Fibroblast of villous mesenchyme (primary cell): ENCODE data around the gene MAP3K8. TPM values are rescaled to one million over a fixed set of nuclear protein-coding genes. Genes with fewer than 3 reads are reported as not detected.

ENCODE experiments used
- DNase-seq: peaks from one replicate; pipeline ENCODE4 v3.0.0-alpha.2; 2010; ENCODE audit warnings: low read depth
- H3K4me3 ChIP-seq: 2 replicates; pipeline ENCODE4 v1.5.1; 2011; ENCODE audit warnings: low read depth, mild to moderate bottlenecking, low read length
- CTCF ChIP-seq: IDR thresholded peaks from 2 replicates; pipeline ENCODE4 v1.5.1; 2012; ENCODE audit warnings: low read depth, mild to moderate bottlenecking, low read length; ENCODE audit not compliant: insufficient read depth
- total RNA-seq: library from RNA; depleted of rRNA; stranded (reverse); fragments of >200 nt; gene quantifications from 2 replicates; pipeline ENCODE4 v1.2.3, GENCODE V29; 2012

Gene MAP3K8
- 14.2 and 31.1 TPM in 2 replicates for total RNA-seq

- DNase-seq: peak; percentile 92
- no peak for TF ChIP-seq CTCF
These were observed at the start of gene MAP3K8 for GRCh38 chr10:30433730-30434272. MAP3K8 (plus strand) TSS chr10:30434184; CDS start chr10:30438939, 4,755 bp downstream.

GRCh38 chr10:30384701-30385201, 49.2 kb upstream of the MAP3K8 start:
- DNase-seq: peak; percentile 46
- H3K4me3 ChIP-seq: no peak overlapping the region
- peak; percentile 56 for TF ChIP-seq CTCF

More at GRCh38 chr10:30433730-30434272, at the start of gene MAP3K8:
- H3K4me3 ChIP-seq: peak within 1 kb of the TSS; percentile 92

- no peak for DNase-seq
- no peak overlapping the region for H3K4me3 ChIP-seq
- TF ChIP-seq CTCF: no peak
These were observed 47.0 kb upstream of the MAP3K8 start for GRCh38 chr10:30386801-30387588.

GRCh38 chr10:30387646-30388243, 46.2 kb upstream of the MAP3K8 start:
- H3K4me3 ChIP-seq: no peak overlapping the region
- TF ChIP-seq CTCF: no peak
- DNase-seq: no peak

GRCh38 chr10:30389543-30389942, 44.4 kb upstream of the MAP3K8 start:
- DNase-seq: no peak
- no peak overlapping the region for H3K4me3 ChIP-seq
- TF ChIP-seq CTCF: no peak

GRCh38 chr10:30390207-30390606, 43.8 kb upstream of the MAP3K8 start:
- no peak for DNase-seq
- TF ChIP-seq CTCF: no peak

More at GRCh38 chr10:30390207-30390606, 43.8 kb upstream of the MAP3K8 start:
- H3K4me3 ChIP-seq: no peak overlapping the region
